ENCODE results near the gene CDK2AP2.

DNA sequence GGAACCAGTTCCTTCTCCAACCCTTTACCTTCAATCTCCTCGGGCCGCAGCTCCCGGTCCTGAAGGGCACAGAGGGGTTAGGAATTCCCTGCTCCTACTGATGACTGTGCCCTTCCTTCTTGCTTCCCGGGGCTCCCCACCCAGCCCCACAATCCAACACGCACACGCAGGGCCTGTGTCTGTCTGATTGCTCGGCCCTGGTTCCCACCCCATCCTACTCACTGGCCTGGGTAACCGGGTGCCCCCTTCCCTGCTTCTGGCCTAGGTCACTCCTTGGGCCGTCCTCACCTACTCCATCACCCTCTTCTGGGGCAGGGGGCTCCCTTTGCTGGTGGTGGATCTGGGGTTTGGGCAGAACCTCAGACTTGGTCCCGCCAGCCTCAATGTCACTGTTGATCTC lies 14.0 kb upstream of the CDK2AP2 start:
- TF ChIP-seq, protein P1, sequence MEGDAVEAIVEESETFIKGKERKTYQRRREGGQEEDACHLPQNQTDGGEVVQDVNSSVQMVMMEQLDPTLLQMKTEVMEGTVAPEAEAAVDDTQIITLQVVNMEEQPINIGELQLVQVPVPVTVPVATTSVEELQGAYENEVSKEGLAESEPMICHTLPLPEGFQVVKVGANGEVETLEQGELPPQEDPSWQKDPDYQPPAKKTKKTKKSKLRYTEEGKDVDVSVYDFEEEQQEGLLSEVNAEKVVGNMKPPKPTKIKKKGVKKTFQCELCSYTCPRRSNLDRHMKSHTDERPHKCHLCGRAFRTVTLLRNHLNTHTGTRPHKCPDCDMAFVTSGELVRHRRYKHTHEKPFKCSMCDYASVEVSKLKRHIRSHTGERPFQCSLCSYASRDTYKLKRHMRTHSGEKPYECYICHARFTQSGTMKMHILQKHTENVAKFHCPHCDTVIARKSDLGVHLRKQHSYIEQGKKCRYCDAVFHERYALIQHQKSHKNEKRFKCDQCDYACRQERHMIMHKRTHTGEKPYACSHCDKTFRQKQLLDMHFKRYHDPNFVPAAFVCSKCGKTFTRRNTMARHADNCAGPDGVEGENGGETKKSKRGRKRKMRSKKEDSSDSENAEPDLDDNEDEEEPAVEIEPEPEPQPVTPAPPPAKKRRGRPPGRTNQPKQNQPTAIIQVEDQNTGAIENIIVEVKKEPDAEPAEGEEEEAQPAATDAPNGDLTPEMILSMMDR (conservative IDR thresholded peaks at IDR 0.05; ENCODE audit: low read depth in 2 of 2), result no peak
- TF ChIP-seq EZH2 (IDR thresholded peaks at IDR 0.05; ENCODE audit: low read depth, unreplicated experiment), result no peak
- no peak for TF ChIP-seq REST (IDR thresholded peaks at IDR 0.05; ENCODE audit: unreplicated experiment)
- TF ChIP-seq POLR2AphosphoS5 (IDR thresholded peaks at IDR 0.05; ENCODE audit: low read depth), result no peak
- no peak for TF ChIP-seq EZH2phosphoT487 (IDR thresholded peaks at IDR 0.05; ENCODE audit: unreplicated experiment)

Measured in GM23338 (cell line).